ENCODE data around the gene PLPP6. TPM values are rescaled to one million over a fixed set of nuclear protein-coding genes. Genes with fewer than 3 reads are reported as not detected.

Gene PLPP6
- total and polyA plus RNA-seq, 2 of the 13 experiments (the other 11 are each of a cell fraction or from before 2014, with no cell fraction given), result 12.1 to 15.5 TPM

- TF ChIP-seq TFE3 (CRISPR knock-in tag; IDR thresholded peaks at IDR 0.05) (peak; percentile 20; the same call in 1 of the 2 replicates), HBP1 (CRISPR knock-in tag; IDR thresholded peaks at IDR 0.05; ENCODE audit: low read depth) (0 out of 2 replicates have a peak, but pooled peaks have one; percentile 24), TFDP2 (CRISPR knock-in tag; IDR thresholded peaks at IDR 0.05) (no peak), MAFF (IDR thresholded peaks at IDR 0.05; ENCODE audit: low read depth, low read length) (no peak), ZNF614 (CRISPR knock-in tag; IDR thresholded peaks at IDR 0.05; ENCODE audit: borderline replicate concordance) (0 out of 2 replicates have a peak, but pooled peaks have one; percentile 20), ATF2 (CRISPR knock-in tag; IDR thresholded peaks at IDR 0.05) (peak; percentile 55; the same call in 1 of the 2 replicates), ZNF441 (CRISPR knock-in tag; IDR thresholded peaks at IDR 0.05; ENCODE audit: borderline replicate concordance) (0 out of 2 replicates have a peak, but pooled peaks have one; percentile 12), MAZ (IDR thresholded peaks at IDR 0.05; ENCODE audit: borderline replicate concordance, low read depth, low read length) (no peak), MAZ (CRISPR knock-in tag; IDR thresholded peaks at IDR 0.05; ENCODE audit: low read depth) (no peak), FIP1L1 (IDR thresholded peaks at IDR 0.05; ENCODE audit: borderline replicate concordance, insufficient read depth, low read depth, low read length) (no peak), PHF21A (CRISPR knock-in tag; IDR thresholded peaks at IDR 0.05) (0 out of 2 replicates have a peak, but pooled peaks have one; percentile 52), ASH2L (IDR thresholded peaks at IDR 0.05; ENCODE audit: insufficient read length, low read depth, low read length) (no peak), SRF (IDR thresholded peaks at IDR 0.05; ENCODE audit: low read depth, low read length) (peak; percentile 17; the same call in 1 of the 2 replicates), ZBED4 (CRISPR knock-in tag; IDR thresholded peaks at IDR 0.05; ENCODE audit: borderline replicate concordance) (peak; percentile 0; the same call in 1 of the 2 replicates), RARA (CRISPR knock-in tag; IDR thresholded peaks at IDR 0.05) (no peak), MED1 (CRISPR knock-in tag; IDR thresholded peaks at IDR 0.05) (peak; percentile 19; the same call in 1 of the 2 replicates)
Measured at GRCh38 chr9:4662989-4663792, 1.1 kb downstream of the PLPP6 start (continued).

All from HepG2 (cell line).